Measurements from ENCODE around the gene NCK1. TPM values are rescaled to one million over a fixed set of nuclear protein-coding genes. Genes with fewer than 3 reads are reported as not detected.
A peak's percentile ranks its signal among the peaks of the same experiment; 100 is the strongest.
"Not testable (repeated sequence)": the region's sequence is repeated elsewhere in the genome, so short reads cannot be mapped to it uniquely, and the experiment has no call there.

NCK1 gene
- total and polyA plus RNA-seq, 2 experiments from 2014 or later: 25.1 to 47.7 TPM

DNA sequence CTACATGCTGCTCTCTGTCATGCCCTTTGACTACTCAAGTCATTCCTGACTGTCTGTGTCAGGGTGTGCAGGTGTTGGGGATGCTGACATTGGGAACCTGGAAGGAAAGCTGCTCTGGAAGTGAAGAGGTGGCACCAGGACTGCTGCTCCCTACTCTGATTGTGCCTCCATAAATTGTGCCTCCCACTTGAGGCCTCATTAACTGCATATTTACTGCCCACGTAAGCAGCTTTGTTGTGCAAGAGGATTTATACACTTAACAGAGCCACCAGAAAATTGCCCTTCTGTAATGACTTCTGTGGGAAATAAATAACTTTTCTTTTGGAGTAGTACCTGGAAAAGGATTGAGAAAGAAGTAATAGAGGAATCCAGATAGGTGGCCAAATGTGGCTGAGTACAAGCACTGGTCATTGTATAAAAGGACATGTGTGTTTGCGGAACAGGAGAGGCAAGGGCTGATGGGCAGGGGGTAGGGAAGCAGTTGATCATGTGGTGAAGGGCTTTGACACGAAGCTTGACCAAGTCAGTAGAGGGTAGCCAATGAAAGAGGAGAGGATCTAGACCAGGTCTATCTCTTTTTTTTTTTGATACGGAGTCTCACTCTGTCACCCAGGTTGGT, 120.6 kb downstream of the NCK1 start:
- no peak overlapping the region for H3K4me3 ChIP-seq
- H3K27ac ChIP-seq: no peak overlapping the region
- WGBS (ENCODE audit: low lambda C conversion rate, missing lambda C conversion rate): 86% methylated on average over 4 of the region's 4 CpGs
- H3K27me3 ChIP-seq: no peaks in the 10 kb centered on the region
- no peak for DNase-seq (ENCODE audit: low spot score)
- H3K79me2 ChIP-seq: no peaks in the 10 kb centered on the region
- TF ChIP-seq EZH2phosphoT487 (IDR thresholded peaks at IDR 0.05; ENCODE audit: low read depth, severe bottlenecking, unreplicated experiment): no peak
- peaks cover 10% of the 10 kb centered on the region for H3K4me1 ChIP-seq (ENCODE audit: insufficient read depth)
- H3K36me3 ChIP-seq (replicated peaks; ENCODE audit: insufficient read depth, low read depth): no peaks in the 10 kb centered on the region
- H3K9me3 ChIP-seq (ENCODE audit: low read depth): no peaks in the 10 kb centered on the region
- H2AFZ ChIP-seq: no peak overlapping the region
- no peaks in the 10 kb centered on the region for H4K20me1 ChIP-seq (ENCODE audit: insufficient read depth, poor library complexity, severe bottlenecking)
- no peaks in the 10 kb centered on the region for H3K9me2 ChIP-seq (replicated peaks; ENCODE audit: insufficient read depth)
- H3K4me2 ChIP-seq: no peak overlapping the region

DNA sequence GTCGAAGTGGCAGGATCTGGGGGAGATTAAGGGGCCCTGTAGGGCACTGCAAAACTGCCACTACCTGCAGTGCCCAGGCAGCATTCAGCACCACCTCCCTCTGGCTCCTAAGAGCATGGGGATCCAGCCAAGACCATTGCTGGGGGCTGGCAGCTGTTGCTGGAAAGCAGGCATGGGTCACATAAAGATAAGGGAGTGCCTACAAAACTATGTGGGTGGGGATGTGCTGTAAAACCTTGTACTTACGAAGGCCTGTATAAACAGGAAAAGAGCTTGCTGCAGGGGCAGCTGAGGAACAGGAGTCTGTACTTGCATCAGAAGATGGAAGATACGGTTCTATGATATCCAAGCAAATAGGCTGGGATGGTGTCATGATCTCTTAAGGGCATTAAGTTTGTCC, 122.8 kb downstream of the NCK1 start:
- no peaks in the 10 kb centered on the region for H3K9me3 ChIP-seq (ENCODE audit: low read depth)
- no peaks in the 10 kb centered on the region for H3K9me2 ChIP-seq (replicated peaks; ENCODE audit: insufficient read depth)
- no peak overlapping the region for H3K4me2 ChIP-seq
- peak; percentile 63 for DNase-seq (ENCODE audit: low spot score)
- WGBS (ENCODE audit: low lambda C conversion rate, missing lambda C conversion rate): 35% methylated on average over 3 of the region's 3 CpGs
- no peaks in the 10 kb centered on the region for H3K27me3 ChIP-seq
- no peak overlapping the region for H3K4me3 ChIP-seq
- H3K36me3 ChIP-seq (replicated peaks; ENCODE audit: insufficient read depth, low read depth): no peaks in the 10 kb centered on the region
- TF ChIP-seq, protein P1, sequence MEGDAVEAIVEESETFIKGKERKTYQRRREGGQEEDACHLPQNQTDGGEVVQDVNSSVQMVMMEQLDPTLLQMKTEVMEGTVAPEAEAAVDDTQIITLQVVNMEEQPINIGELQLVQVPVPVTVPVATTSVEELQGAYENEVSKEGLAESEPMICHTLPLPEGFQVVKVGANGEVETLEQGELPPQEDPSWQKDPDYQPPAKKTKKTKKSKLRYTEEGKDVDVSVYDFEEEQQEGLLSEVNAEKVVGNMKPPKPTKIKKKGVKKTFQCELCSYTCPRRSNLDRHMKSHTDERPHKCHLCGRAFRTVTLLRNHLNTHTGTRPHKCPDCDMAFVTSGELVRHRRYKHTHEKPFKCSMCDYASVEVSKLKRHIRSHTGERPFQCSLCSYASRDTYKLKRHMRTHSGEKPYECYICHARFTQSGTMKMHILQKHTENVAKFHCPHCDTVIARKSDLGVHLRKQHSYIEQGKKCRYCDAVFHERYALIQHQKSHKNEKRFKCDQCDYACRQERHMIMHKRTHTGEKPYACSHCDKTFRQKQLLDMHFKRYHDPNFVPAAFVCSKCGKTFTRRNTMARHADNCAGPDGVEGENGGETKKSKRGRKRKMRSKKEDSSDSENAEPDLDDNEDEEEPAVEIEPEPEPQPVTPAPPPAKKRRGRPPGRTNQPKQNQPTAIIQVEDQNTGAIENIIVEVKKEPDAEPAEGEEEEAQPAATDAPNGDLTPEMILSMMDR (IDR thresholded peaks at IDR 0.05; ENCODE audit: poor library complexity): no peak
- H3K4me1 ChIP-seq (ENCODE audit: insufficient read depth): peaks cover 10% of the 10 kb centered on the region
- no peaks in the 10 kb centered on the region for H3K79me2 ChIP-seq
- H2AFZ ChIP-seq: no peak overlapping the region
- H3K27ac ChIP-seq: peak overlapping the region; percentile 71
- no peaks in the 10 kb centered on the region for H4K20me1 ChIP-seq (ENCODE audit: insufficient read depth, poor library complexity, severe bottlenecking)

DNA sequence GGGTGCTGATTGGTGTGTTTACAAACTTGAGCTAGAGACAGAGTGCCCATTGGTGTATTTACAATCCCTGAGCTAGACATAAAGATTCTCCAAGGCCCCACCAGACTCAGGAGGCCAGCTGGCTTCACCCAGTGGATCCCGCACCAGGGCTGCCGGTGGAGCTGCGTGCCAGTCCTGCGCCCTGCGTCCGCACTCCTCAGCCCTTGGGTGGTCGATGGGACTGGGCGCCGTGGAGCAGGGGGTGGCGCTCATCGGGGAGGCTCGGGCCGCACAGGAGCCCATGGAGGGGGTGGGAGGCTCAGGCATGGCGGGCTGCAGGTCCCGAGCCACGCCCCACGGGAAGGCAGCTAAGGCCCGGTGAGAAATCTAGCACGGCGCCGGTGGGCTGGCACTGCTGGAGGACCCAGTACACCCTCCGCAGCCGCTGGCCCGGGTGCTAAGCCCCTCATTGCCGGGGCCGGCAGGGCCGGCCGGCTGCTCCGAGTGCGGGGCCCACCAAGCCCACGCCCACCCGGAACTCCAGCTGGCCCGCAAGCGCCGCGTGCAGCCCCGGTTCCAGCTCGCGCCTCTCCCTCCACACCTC, 125.5 kb downstream of the NCK1 start:
- H2AFZ ChIP-seq; H3K79me2 ChIP-seq; H3K36me3 ChIP-seq (replicated peaks; ENCODE audit: insufficient read depth, low read depth); H3K27me3 ChIP-seq; H3K4me3 ChIP-seq; H3K9me2 ChIP-seq (replicated peaks; ENCODE audit: insufficient read depth); H3K4me1 ChIP-seq (ENCODE audit: insufficient read depth); H3K27ac ChIP-seq; H4K20me1 ChIP-seq (ENCODE audit: insufficient read depth, poor library complexity, severe bottlenecking); H3K4me2 ChIP-seq; DNase-seq (ENCODE audit: low spot score); H3K9me3 ChIP-seq (ENCODE audit: low read depth): not testable (repeated sequence)
- WGBS (ENCODE audit: low lambda C conversion rate, missing lambda C conversion rate): 99% methylated on average over 17 of the region's 39 CpGs

GRCh38 chr3:136988651-136989050, 126.6 kb downstream of the NCK1 start:
- TF ChIP-seq, protein P1 (IDR thresholded peaks at IDR 0.05; ENCODE audit: poor library complexity): no peak
- TF ChIP-seq EZH2phosphoT487 (IDR thresholded peaks at IDR 0.05; ENCODE audit: low read depth, severe bottlenecking, unreplicated experiment): no peak

More at GRCh38 chr3:136988651-136989050, 126.6 kb downstream of the NCK1 start:
- Histone ChIP-seq H3K9me3 (ENCODE audit: low read depth) (no peaks in the 10 kb centered on the region), H3K4me1 (ENCODE audit: insufficient read depth) (peaks cover 10% of the 10 kb centered on the region), H3K36me3 (replicated peaks; ENCODE audit: insufficient read depth, low read depth) (no peaks in the 10 kb centered on the region), H3K9me2 (replicated peaks; ENCODE audit: insufficient read depth) (no peaks in the 10 kb centered on the region), H3K4me3 (no peak overlapping the region), H3K27ac (no peak overlapping the region), H3K4me2 (no peak overlapping the region), H4K20me1 (ENCODE audit: insufficient read depth, poor library complexity, severe bottlenecking) (no peaks in the 10 kb centered on the region), H3K27me3 (no peaks in the 10 kb centered on the region), H3K79me2 (no peaks in the 10 kb centered on the region), H2AFZ (no peak overlapping the region)
- DNase-seq (ENCODE audit: low spot score): no peak
- WGBS (ENCODE audit: low lambda C conversion rate, missing lambda C conversion rate): 95% methylated on average over 2 of the region's 2 CpGs

Data from hepatocyte (in vitro differentiated cells).